Measurements from ENCODE around the gene PRDM7. TPM values are rescaled to one million over a fixed set of nuclear protein-coding genes. Genes with fewer than 3 reads are reported as not detected.
A peak's percentile ranks its signal among the peaks of the same experiment; 100 is the strongest.

Gene PRDM7
- total RNA-seq, 1 experiment from 2014 or later, result not detected

- CTCF ChIA-PET, result interaction anchor here (0.6 to 1.2 kb wide), 4 partner anchors 11 to 477 kb away, joined by 3 to 4 read pairs (median 3); no protein-coding TSS in a partner anchor
- intact Hi-C loops (cut with micrococcal nuclease), result no loop called here
Observed at GRCh38 chr16:90084215-90084950, 7.3 kb upstream of the PRDM7 start.

GRCh38 chr16:90083139-90083538, 6.0 kb upstream of the PRDM7 start:
- no peaks in the 10 kb centered on the region for H3K36me3 Mint-ChIP-seq (ENCODE audit: insufficient read depth, unreplicated experiment)
- H3K4me3 Mint-ChIP-seq (ENCODE audit: unreplicated experiment), result peak overlapping the region; percentile 10
- CTCF ChIA-PET, result interaction anchor here (0.6 to 1.2 kb wide), 3 partner anchors 10 to 140 kb away, joined by 3 to 9 read pairs (median 3); a partner anchor contains a TSS
- H3K4me1 Mint-ChIP-seq (ENCODE audit: insufficient read depth, unreplicated experiment), result peaks cover 9% of the 10 kb centered on the region
- intact Hi-C loops (cut with micrococcal nuclease), result no loop called here
- POLR2A ChIA-PET, result no interaction called here
- peaks cover 7% of the 10 kb centered on the region for H3K27me3 Mint-ChIP-seq (ENCODE audit: insufficient read depth, unreplicated experiment)
- no peaks in the 10 kb centered on the region for H3K9me3 Mint-ChIP-seq (ENCODE audit: unreplicated experiment)
- TF ChIP-seq, protein P1, sequence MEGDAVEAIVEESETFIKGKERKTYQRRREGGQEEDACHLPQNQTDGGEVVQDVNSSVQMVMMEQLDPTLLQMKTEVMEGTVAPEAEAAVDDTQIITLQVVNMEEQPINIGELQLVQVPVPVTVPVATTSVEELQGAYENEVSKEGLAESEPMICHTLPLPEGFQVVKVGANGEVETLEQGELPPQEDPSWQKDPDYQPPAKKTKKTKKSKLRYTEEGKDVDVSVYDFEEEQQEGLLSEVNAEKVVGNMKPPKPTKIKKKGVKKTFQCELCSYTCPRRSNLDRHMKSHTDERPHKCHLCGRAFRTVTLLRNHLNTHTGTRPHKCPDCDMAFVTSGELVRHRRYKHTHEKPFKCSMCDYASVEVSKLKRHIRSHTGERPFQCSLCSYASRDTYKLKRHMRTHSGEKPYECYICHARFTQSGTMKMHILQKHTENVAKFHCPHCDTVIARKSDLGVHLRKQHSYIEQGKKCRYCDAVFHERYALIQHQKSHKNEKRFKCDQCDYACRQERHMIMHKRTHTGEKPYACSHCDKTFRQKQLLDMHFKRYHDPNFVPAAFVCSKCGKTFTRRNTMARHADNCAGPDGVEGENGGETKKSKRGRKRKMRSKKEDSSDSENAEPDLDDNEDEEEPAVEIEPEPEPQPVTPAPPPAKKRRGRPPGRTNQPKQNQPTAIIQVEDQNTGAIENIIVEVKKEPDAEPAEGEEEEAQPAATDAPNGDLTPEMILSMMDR (IDR thresholded peaks at IDR 0.05; ENCODE audit: unreplicated experiment), result no peak
- no peak for DNase-seq (ENCODE audit: unreplicated experiment)
- H3K27ac Mint-ChIP-seq (ENCODE audit: low read depth, unreplicated experiment), result peak overlapping the region; percentile 35
- no TSS peak for BruUV-seq (replicated peaks)

More at GRCh38 chr16:90084215-90084950, 7.3 kb upstream of the PRDM7 start:
- no peak overlapping the region for H3K27ac Mint-ChIP-seq (ENCODE audit: low read depth, unreplicated experiment)
- no peak overlapping the region for H3K4me3 Mint-ChIP-seq (ENCODE audit: unreplicated experiment)
- H3K9me3 Mint-ChIP-seq (ENCODE audit: unreplicated experiment), result no peaks in the 10 kb centered on the region
- peak; percentile 19 for DNase-seq (ENCODE audit: unreplicated experiment)
- H3K4me1 Mint-ChIP-seq (ENCODE audit: insufficient read depth, unreplicated experiment), result peaks cover 9% of the 10 kb centered on the region
- H3K27me3 Mint-ChIP-seq (ENCODE audit: insufficient read depth, unreplicated experiment), result peaks cover 17% of the 10 kb centered on the region
- H3K36me3 Mint-ChIP-seq (ENCODE audit: insufficient read depth, unreplicated experiment), result no peaks in the 10 kb centered on the region
- BruUV-seq (replicated peaks), result no TSS peak
- TF ChIP-seq, protein P1 (IDR thresholded peaks at IDR 0.05; ENCODE audit: unreplicated experiment), result no peak
- POLR2A ChIA-PET, result no interaction called here

- Mint-ChIP-seq H3K27me3 (ENCODE audit: insufficient read depth, unreplicated experiment) (no peaks in the 10 kb centered on the region), H3K9me3 (ENCODE audit: unreplicated experiment) (no peaks in the 10 kb centered on the region), H3K4me3 (ENCODE audit: unreplicated experiment) (peak overlapping the region; percentile 83), H3K36me3 (ENCODE audit: insufficient read depth, unreplicated experiment) (no peaks in the 10 kb centered on the region), H3K4me1 (ENCODE audit: insufficient read depth, unreplicated experiment) (peaks cover 22% of the 10 kb centered on the region), H3K27ac (ENCODE audit: low read depth, unreplicated experiment) (no peak overlapping the region)
- peak; percentile 20 for DNase-seq (ENCODE audit: unreplicated experiment)
- intact Hi-C loops (cut with micrococcal nuclease), result no loop called here
- TF ChIP-seq, protein P1 (IDR thresholded peaks at IDR 0.05; ENCODE audit: unreplicated experiment), result no peak
- CTCF ChIA-PET, result interaction anchor here (0.7 to 1.4 kb wide), 6 partner anchors 11 to 100 kb away, joined by 3 to 4 read pairs (median 4); no protein-coding TSS in a partner anchor
- no TSS peak for BruUV-seq (replicated peaks)
- POLR2A ChIA-PET, result no interaction called here
Observed at GRCh38 chr16:90081606-90081970, 4.5 kb upstream of the PRDM7 start.

DNA sequence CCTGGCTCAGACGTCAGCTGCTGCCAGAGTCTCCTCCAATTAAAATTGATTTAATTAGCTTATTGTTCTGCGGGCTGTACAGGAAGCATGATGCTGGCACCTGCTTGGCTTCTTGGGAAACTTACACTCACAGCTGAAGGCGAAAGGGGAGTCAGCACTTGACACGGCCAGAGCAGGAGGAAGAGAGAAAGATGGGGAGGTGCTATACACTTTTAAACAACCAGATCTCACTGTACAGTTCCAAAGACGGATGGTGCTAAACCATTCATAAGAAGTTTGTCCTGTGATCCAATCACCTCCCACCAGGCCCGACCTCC, 1.4 kb upstream of the PRDM7 start:
- intact Hi-C loops (cut with micrococcal nuclease), result no loop called here
- TF ChIP-seq, protein P1 (IDR thresholded peaks at IDR 0.05; ENCODE audit: unreplicated experiment), result no peak
- no peak for DNase-seq (ENCODE audit: unreplicated experiment)
- H3K27me3 Mint-ChIP-seq (ENCODE audit: insufficient read depth, unreplicated experiment), result no peaks in the 10 kb centered on the region
- peaks cover 25% of the 10 kb centered on the region for H3K4me1 Mint-ChIP-seq (ENCODE audit: insufficient read depth, unreplicated experiment)
- ChIA-PET CTCF (interaction anchor here (0.9 kb wide), 1 partner anchor 14 kb away, joined by 3 read pairs; no protein-coding TSS in a partner anchor), POLR2A (no interaction called here)
- H3K9me3 Mint-ChIP-seq (ENCODE audit: unreplicated experiment), result no peaks in the 10 kb centered on the region
- BruUV-seq (replicated peaks), result no TSS peak
- H3K27ac Mint-ChIP-seq (ENCODE audit: low read depth, unreplicated experiment), result no peak overlapping the region
- H3K4me3 Mint-ChIP-seq (ENCODE audit: unreplicated experiment), result no peak overlapping the region
- H3K36me3 Mint-ChIP-seq (ENCODE audit: insufficient read depth, unreplicated experiment), result no peaks in the 10 kb centered on the region
